Upper lobe of right lung (tissue), 1 donor: ENCODE measurements around the gene GRHL3. TPM values are rescaled to one million over a fixed set of nuclear protein-coding genes. Genes with fewer than 3 reads are reported as not detected.

ENCODE experiments used
- ATAC-seq: fragments of 200-7000 bp; cut with Tn5 transposase; one replicate; pipeline ENCODE4 v1.9.1; 2020; ENCODE audit warnings: mild to moderate bottlenecking, moderate library complexity
- DNase-seq: peaks from one replicate; pipeline ENCODE4 v3.0.0-alpha.2; 2020
- H3K27ac ChIP-seq: fragments of 200-600 bp; one replicate; pipeline ENCODE4 v1.8.0; 2022
- H3K27me3 ChIP-seq: fragments of 200-600 bp; one replicate; pipeline ENCODE4 v1.8.0; 2022; ENCODE audit warnings: mild to moderate bottlenecking
- H3K36me3 ChIP-seq: fragments of 200-600 bp; one replicate; pipeline ENCODE4 v1.8.0; 2022
- H3K4me1 ChIP-seq: fragments of 200-600 bp; one replicate; pipeline ENCODE4 v1.8.0; 2022
- H3K4me3 ChIP-seq: fragments of 200-600 bp; one replicate; pipeline ENCODE4 v1.8.0; 2022; ENCODE audit warnings: mild to moderate bottlenecking
- H3K9me3 ChIP-seq: fragments of 200-600 bp; one replicate; pipeline ENCODE4 v1.8.0; 2022
- CTCF ChIP-seq: fragments of 200-600 bp; IDR thresholded peaks from one replicate; pipeline ENCODE4 v1.8.0; 2022; ENCODE audit warnings: antibody characterized with exemption
- intact Hi-C: fragments of 100-400 bp; cut with DNase I; formaldehyde crosslinking; loops from one replicate; pipeline ENCODE4 v1.11.0; 2022
- total RNA-seq: library from RNA; stranded (reverse); fragmentation: NEBNext Ultra II Directional; extraction: Animal tissue kit (Norgen Biotek cat#: 25700); gene quantifications from one replicate; pipeline ENCODE4 v1.2.1, GENCODE V29; 2021
- donor health status: DM: no; HTN: yes; CAD: no; lungs with severe emphysema.

Gene GRHL3
- total RNA-seq, 1 donor from 2014 or later = 0.55 TPM

DNA sequence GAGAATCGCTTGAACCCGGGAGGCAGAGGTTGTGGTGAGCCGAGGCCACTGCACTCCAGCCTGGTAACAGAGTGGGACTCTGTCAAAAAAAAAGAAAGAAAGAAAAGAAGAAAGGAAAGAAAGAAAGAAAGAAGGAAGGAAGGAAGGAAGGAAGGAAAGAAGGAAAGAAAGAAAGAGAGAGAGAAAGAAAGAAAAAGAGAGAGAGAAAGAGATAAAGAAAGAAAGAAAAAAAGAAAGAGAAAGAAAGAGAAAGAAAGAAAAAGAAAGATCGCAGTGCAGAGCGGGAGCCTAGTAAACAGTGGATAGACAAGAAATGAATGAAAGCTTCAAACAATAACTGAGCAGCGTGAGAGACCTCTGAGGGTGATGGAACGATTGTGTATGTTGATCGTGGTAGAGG is 20.6 kb upstream of the GRHL3 start:
- ATAC-seq = no peak
- H3K36me3 ChIP-seq = no peaks in the 10 kb centered on the region
- peaks cover 10% of the 10 kb centered on the region for H3K4me1 ChIP-seq
- H3K27ac ChIP-seq = no peak overlapping the region
- H3K27me3 ChIP-seq = peaks cover 6% of the 10 kb centered on the region
- H3K4me3 ChIP-seq = no peak overlapping the region
- no peak for TF ChIP-seq CTCF
- no peak for DNase-seq
- H3K9me3 ChIP-seq = no peaks in the 10 kb centered on the region
- intact Hi-C loops = no loop called here

- Histone ChIP-seq H3K4me3 (no peak overlapping the region), H3K4me1 (no peaks in the 10 kb centered on the region), H3K27me3 (peaks cover 6% of the 10 kb centered on the region), H3K36me3 (no peaks in the 10 kb centered on the region), H3K9me3 (no peaks in the 10 kb centered on the region), H3K27ac (no peak overlapping the region)
- no peak for ATAC-seq
- intact Hi-C loops = no loop called here
- TF ChIP-seq CTCF = no peak
- DNase-seq = no peak
Observed at GRCh38 chr1:24299901-24300300, 19.3 kb upstream of the GRHL3 start.

GRCh38 chr1:24300971-24301784 is 18.0 kb upstream of the GRHL3 start:
- Histone ChIP-seq H3K4me3 (no peak overlapping the region), H3K27me3 (peaks cover 6% of the 10 kb centered on the region), H3K36me3 (no peaks in the 10 kb centered on the region), H3K4me1 (no peaks in the 10 kb centered on the region), H3K9me3 (no peaks in the 10 kb centered on the region), H3K27ac (no peak overlapping the region)
- ATAC-seq = peak; percentile 63
- TF ChIP-seq CTCF = no peak
- intact Hi-C loops = no loop called here
- peak; percentile 81 for DNase-seq

- Histone ChIP-seq H3K36me3 (no peaks in the 10 kb centered on the region), H3K4me3 (no peak overlapping the region), H3K27me3 (peaks cover 6% of the 10 kb centered on the region), H3K9me3 (no peaks in the 10 kb centered on the region), H3K4me1 (no peaks in the 10 kb centered on the region), H3K27ac (no peak overlapping the region)
- intact Hi-C loops = no loop called here
- no peak for TF ChIP-seq CTCF
- DNase-seq (no peak), ATAC-seq (no peak)
Observed at GRCh38 chr1:24301785-24302175, 17.4 kb upstream of the GRHL3 start.

GRCh38 chr1:24302209-24302611 is 16.9 kb upstream of the GRHL3 start:
- peaks cover 6% of the 10 kb centered on the region for H3K27me3 ChIP-seq
- H3K36me3 ChIP-seq = no peaks in the 10 kb centered on the region
- H3K27ac ChIP-seq = no peak overlapping the region
- DNase-seq (no peak), ATAC-seq (peak; percentile 81)
- H3K9me3 ChIP-seq = no peaks in the 10 kb centered on the region
- no peaks in the 10 kb centered on the region for H3K4me1 ChIP-seq
- intact Hi-C loops = no loop called here
- no peak for TF ChIP-seq CTCF
- H3K4me3 ChIP-seq = no peak overlapping the region
